GM18520 (cell line): ENCODE data around the gene KRT28.
"Not testable (repeated sequence)": the region's sequence is repeated elsewhere in the genome, so short reads cannot be mapped to it uniquely, and the experiment has no call there.

Source experiments
- ATAC-seq: cut with Tn5 transposase; IDR thresholded peaks from one replicate; pipeline ENCODE4 v1.9.1; 2021; ENCODE audit not compliant: unreplicated experiment

Gene KRT28

GRCh38 chr17:40782450-40782849 is 17.3 kb downstream of the KRT28 start, which contains the start of gene KRT27:
KRT27 (minus strand) TSS chr17:40782550; CDS start chr17:40782493, 57 bp downstream.
- ATAC-seq = no peak

GRCh38 chr17:40779181-40779909 is 20.4 kb downstream of the KRT28 start:
- no peak for ATAC-seq

- ATAC-seq = no peak
Measured at GRCh38 chr17:40778461-40778860, 21.3 kb downstream of the KRT28 start.

- ATAC-seq = no peak
Measured at GRCh38 chr17:40777971-40778370, 21.8 kb downstream of the KRT28 start.

- no peak for ATAC-seq
Measured at GRCh38 chr17:40777459-40777858, 22.3 kb downstream of the KRT28 start.

GRCh38 chr17:40775945-40776344 is 23.8 kb downstream of the KRT28 start:
- ATAC-seq = no peak

- ATAC-seq = no peak
Measured at GRCh38 chr17:40772101-40772500, 27.7 kb downstream of the KRT28 start, which contains the start of gene KRT26. KRT26 (minus strand) TSS chr17:40772201; CDS start chr17:40772113, 88 bp downstream.

GRCh38 chr17:40765657-40766056 is 34.1 kb downstream of the KRT28 start:
- no peak for ATAC-seq

- no peak for ATAC-seq
Measured at GRCh38 chr17:40763752-40764151, 36.0 kb downstream of the KRT28 start.

GRCh38 chr17:40760105-40761016 is 39.4 kb downstream of the KRT28 start:
- no peak for ATAC-seq

GRCh38 chr17:40755231-40755630 is 44.5 kb downstream of the KRT28 start, which contains the start of gene KRT25:
KRT25 (minus strand) TSS chr17:40755331; CDS start chr17:40755271, 60 bp downstream.
- ATAC-seq = no peak

GRCh38 chr17:40753804-40754203 is 46.0 kb downstream of the KRT28 start:
- no peak for ATAC-seq

- ATAC-seq = no peak
Measured at GRCh38 chr17:40751065-40751464, 48.7 kb downstream of the KRT28 start.

- no peak for ATAC-seq
Measured at GRCh38 chr17:40750391-40750790, 49.4 kb downstream of the KRT28 start.

GRCh38 chr17:40748666-40749065 is 51.1 kb downstream of the KRT28 start:
- not testable (repeated sequence) for ATAC-seq
